Immature natural killer cell (primary cell): ENCODE data around the gene HSH2D. TPM values are rescaled to one million over a fixed set of nuclear protein-coding genes. Genes with fewer than 3 reads are reported as not detected.

Experiments used
- DNase-seq, 3 donors: peaks; one replicate each; pipeline ENCODE4 v3.0.0; 2022; ENCODE audit warnings: mixed read lengths in 1 of 3
- H3K27ac Mint-ChIP-seq, 6 donors: one replicate each; pipeline ENCODE4 v1.8.0; 2020; ENCODE audit warnings: mixed read lengths in 6 of 6, mild to moderate bottlenecking in 5 of 6, inconsistent platforms in 4 of 6, moderate library complexity in 3 of 6
- H3K27me3 Mint-ChIP-seq, 3 donors: one replicate each; pipeline ENCODE4 v1.8.0; 2020 to 2021; ENCODE audit warnings: low read depth in 3 of 3, mild to moderate bottlenecking in 3 of 3, mixed read lengths in 3 of 3, moderate library complexity in 3 of 3, inconsistent platforms in 1 of 3
- H3K36me3 Mint-ChIP-seq, 3 donors: one replicate each; pipeline ENCODE4 v1.8.0; 2020; ENCODE audit warnings: mixed read lengths in 3 of 3, inconsistent platforms in 2 of 3, mild to moderate bottlenecking in 2 of 3
- H3K4me1 Mint-ChIP-seq, 2 donors: one replicate each; pipeline ENCODE4 v1.8.0; 2020; ENCODE audit warnings: inconsistent platforms in 2 of 2, mild to moderate bottlenecking in 2 of 2, mixed read lengths in 2 of 2, moderate library complexity in 1 of 2
- H3K4me3 Mint-ChIP-seq, 5 donors: one replicate each; pipeline ENCODE4 v1.8.0; 2020; ENCODE audit warnings: mild to moderate bottlenecking in 5 of 5, mixed read lengths in 5 of 5, inconsistent platforms in 3 of 5, moderate library complexity in 3 of 5
- H3K9me3 Mint-ChIP-seq, 6 donors: one replicate each; pipeline ENCODE4 v1.8.0; 2020; ENCODE audit warnings: mild to moderate bottlenecking in 6 of 6, mixed read lengths in 6 of 6, inconsistent platforms in 4 of 6, moderate library complexity in 3 of 6
- polyA plus RNA-seq, 3 donors: library from polyadenylated mRNA; unstranded; fragments of 300-500 nt; fragmentation: Illumina TruSeq; gene quantifications; one replicate each; pipeline ENCODE4 v1.2.3, GENCODE V29; 2021

HSH2D gene
- polyA plus RNA-seq, 3 donors from 2014 or later = 70.4 to 127 (median 97.4) TPM

DNA sequence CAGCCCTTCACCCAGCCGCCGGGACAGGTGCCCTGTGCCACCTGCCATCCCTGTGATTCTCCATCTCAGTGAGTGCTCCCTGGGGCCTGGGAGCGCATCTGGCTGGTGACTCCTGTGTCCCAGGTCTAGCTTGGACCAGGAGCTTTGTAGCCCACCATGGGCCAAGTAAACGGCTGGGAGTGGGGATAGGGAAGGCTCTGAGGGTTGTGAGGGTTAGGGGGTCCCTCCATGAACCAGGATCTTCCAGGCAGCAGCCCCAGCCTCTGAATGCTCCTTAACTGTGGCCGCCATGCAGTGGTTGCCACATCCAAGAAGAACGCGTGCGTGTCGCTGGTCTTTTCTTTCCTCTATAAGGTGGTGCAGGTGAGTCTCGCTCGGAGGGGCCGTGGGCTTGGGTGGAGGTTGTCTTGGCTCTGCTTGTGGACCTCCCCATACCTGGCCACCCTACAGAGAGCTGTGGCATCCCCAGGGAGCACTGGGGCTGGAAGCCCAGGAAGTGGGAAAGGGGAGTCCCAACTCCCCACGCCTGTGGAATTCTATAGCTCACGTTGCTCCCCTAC is 62.6 kb downstream of the HSH2D start:
- H3K4me1 Mint-ChIP-seq = peaks cover under 1 to 11% of the 10 kb centered on the region in 2 donors
- H3K27me3 Mint-ChIP-seq = peaks cover 0 to 4% (median 0%) of the 10 kb centered on the region in 3 donors
- H3K36me3 Mint-ChIP-seq = peaks cover 9 to 24% (median 22%) of the 10 kb centered on the region in 3 donors
- H3K27ac Mint-ChIP-seq = no peak overlapping the region
- H3K4me3 Mint-ChIP-seq = no peak overlapping the region
- no peak for DNase-seq
- no peaks in the 10 kb centered on the region for H3K9me3 Mint-ChIP-seq

GRCh38 chr19:16206637-16207036 is 63.2 kb downstream of the HSH2D start:
- Mint-ChIP-seq H3K4me1 (peaks cover 0 to 8% of the 10 kb centered on the region in 2 donors), H3K9me3 (no peaks in the 10 kb centered on the region), H3K27ac (no peak overlapping the region), H3K27me3 (peaks cover 0 to 4% (median 0%) of the 10 kb centered on the region in 3 donors), H3K4me3 (no peak overlapping the region), H3K36me3 (peaks cover 9 to 24% (median 24%) of the 10 kb centered on the region in 3 donors)
- DNase-seq = no peak

DNA sequence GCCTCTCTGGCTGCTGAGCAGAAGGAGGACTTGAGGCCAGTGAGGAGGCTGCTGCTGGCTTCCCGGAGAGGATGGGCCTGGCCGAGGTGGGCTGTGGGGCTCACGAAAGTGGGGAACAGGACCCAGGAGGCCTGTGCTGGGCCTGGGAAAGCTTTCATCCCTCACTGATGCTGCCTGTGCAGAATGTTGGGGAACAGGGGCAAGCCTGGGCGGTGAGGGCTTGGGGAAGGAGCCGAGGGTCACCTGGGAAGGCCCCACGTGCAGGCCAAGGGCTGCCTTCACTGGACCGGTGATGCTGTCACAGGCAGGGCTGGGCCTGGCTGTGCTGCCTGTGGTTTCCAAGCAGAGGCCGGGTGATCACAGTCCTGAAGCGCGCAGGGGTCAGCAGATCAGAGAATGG is 63.6 kb downstream of the HSH2D start:
- H3K36me3 Mint-ChIP-seq = peaks cover 13 to 28% (median 24%) of the 10 kb centered on the region in 3 donors
- peaks cover 3 to 12% of the 10 kb centered on the region in 2 donors for H3K4me1 Mint-ChIP-seq
- H3K9me3 Mint-ChIP-seq = no peaks in the 10 kb centered on the region
- H3K27me3 Mint-ChIP-seq = peaks cover 0 to 4% (median 0%) of the 10 kb centered on the region in 3 donors
- DNase-seq = no peak
- no peak overlapping the region for H3K27ac Mint-ChIP-seq
- H3K4me3 Mint-ChIP-seq = no peak overlapping the region

DNA sequence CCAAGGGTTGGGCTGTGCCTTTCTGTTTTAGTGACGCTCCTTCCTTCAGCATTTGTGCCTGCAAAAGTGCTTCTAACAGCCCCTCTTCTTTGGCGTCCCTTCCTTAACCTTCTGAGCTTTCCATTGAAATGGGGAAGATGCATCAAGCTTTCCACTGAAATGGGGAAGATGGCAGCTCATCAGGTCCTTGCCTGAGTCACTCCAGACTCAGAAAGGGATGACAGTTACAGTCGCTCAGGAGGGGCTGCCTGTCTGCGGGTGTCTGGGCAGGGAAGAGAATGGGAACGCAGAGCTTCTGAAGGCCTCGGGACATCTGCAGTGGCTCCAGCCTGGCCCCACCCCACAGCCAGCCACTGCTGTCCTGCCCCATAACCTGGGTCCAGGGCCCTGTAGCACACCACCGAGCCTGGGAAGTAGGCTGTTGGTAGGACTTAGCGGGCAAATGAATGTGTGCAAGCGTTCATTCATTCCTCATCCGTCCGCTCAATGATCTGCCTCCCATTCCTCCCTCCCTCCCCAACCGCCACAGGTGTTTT is 64.1 kb downstream of the HSH2D start:
- Mint-ChIP-seq H3K27ac (no peak overlapping the region), H3K27me3 (peaks cover 0 to 2% (median 0%) of the 10 kb centered on the region in 3 donors), H3K4me1 (peaks cover 7 to 12% of the 10 kb centered on the region in 2 donors), H3K4me3 (no peak overlapping the region), H3K9me3 (no peaks in the 10 kb centered on the region), H3K36me3 (peaks cover 15 to 30% (median 21%) of the 10 kb centered on the region in 3 donors)
- DNase-seq = no peak

Other genes starting within 250 kb of the HSH2D start
- not detected for gene CYP4F2, start 245.6 kb upstream of the HSH2D start, polyA plus RNA-seq
- gene CYP4F11, start 209.2 kb upstream of the HSH2D start, polyA plus RNA-seq = not detected
- not detected for gene OR10H4, start 194.7 kb upstream of the HSH2D start, polyA plus RNA-seq
- gene TPM4, start 67.2 kb upstream of the HSH2D start, polyA plus RNA-seq = 100 to 1,000 TPM; 106 to 193 (median 107) TPM
- 100 to 1,000 TPM; 110 to 184 (median 126) TPM for gene RAB8A, start 31.8 kb upstream of the HSH2D start, polyA plus RNA-seq
- gene CIB3, start 29.8 kb downstream of the HSH2D start, polyA plus RNA-seq = not detected
- 100 to 1,000 TPM; 156 to 225 (median 179) TPM for gene FAM32A, start 41.7 kb downstream of the HSH2D start, polyA plus RNA-seq
- gene AP1M1, start 54.2 kb downstream of the HSH2D start, polyA plus RNA-seq = 100 to 1,000 TPM; 128 to 178 (median 173) TPM
- gene KLF2, start 181.1 kb downstream of the HSH2D start, polyA plus RNA-seq = 100 to 1,000 TPM in 1 of 3 donors, 10 to 100 TPM in 2; 55.0 to 102 (median 91.0) TPM